ENCODE measurements around the gene B4GALT2. TPM values are rescaled to one million over a fixed set of nuclear protein-coding genes. Genes with fewer than 3 reads are reported as not detected.

Gene B4GALT2
- total RNA-seq, 1 experiment from 2014 or later, result 76.8 TPM

GRCh38 chr1:43934101-43934985, 44.7 kb upstream of the B4GALT2 start (continued):
- TF ChIP-seq MAX (IDR thresholded peaks at IDR 0.05), result no peak
- TF ChIP-seq ZNF274 (IDR thresholded peaks at IDR 0.05; ENCODE audit: low read depth, low read length), result no peak
- no peak for TF ChIP-seq SIN3A (IDR thresholded peaks at IDR 0.05; ENCODE audit: low read depth)
- no peak for TF ChIP-seq CBX3 (IDR thresholded peaks at IDR 0.05; ENCODE audit: low read depth)
- TF ChIP-seq POLR2A (IDR thresholded peaks at IDR 0.05; ENCODE audit: borderline replicate concordance, extremely low read depth, insufficient read depth, insufficient read length), result peak; percentile 12
- TF ChIP-seq TCF7L2 (IDR thresholded peaks at IDR 0.05; ENCODE audit: borderline replicate concordance, extremely low read depth, insufficient read depth, insufficient read length), result no peak

GRCh38 chr1:43934986-43935324, 44.1 kb upstream of the B4GALT2 start:
- no peak for DNase-seq (ENCODE audit: low read depth, low spot score)
- H3K4me3 ChIP-seq (replicated peaks in 1 of 2; ENCODE audit: low read depth in 1 of 2, low read length in 2 of 2), result peak overlapping the region; percentile 75 to 77
- POLR2A ChIA-PET, result interaction anchor here (0.8 to 2.7 kb wide), 10 partner anchors 9 to 410 kb away, joined by 3 to 45 read pairs (median 4); partner anchors contain the start of genes DPH2, IPO13 and KDM4A
- no peaks in the 10 kb centered on the region for H3K9me3 ChIP-seq (ENCODE audit: control insufficient read depth in 1 of 2, insufficient read depth in 1 of 2, low read depth in 1 of 2, low read length in 2 of 2)
- no peaks in the 10 kb centered on the region for H3K27me3 ChIP-seq (ENCODE audit: insufficient read depth, low read length)
- H3K36me3 ChIP-seq (ENCODE audit: control insufficient read depth in 1 of 2, insufficient read depth in 2 of 2, low read length in 2 of 2), result 0 out of 4 replicates have a peak, but pooled peaks cover 0 to 10% of the 10 kb centered on the region in 2 experiments
- H3K9me2 ChIP-seq (ENCODE audit: insufficient read depth), result no peaks in the 10 kb centered on the region
- no peaks in the 10 kb centered on the region for H4K20me1 ChIP-seq (ENCODE audit: insufficient read depth)
- peak overlapping the region; percentile 92 for H3K4me2 ChIP-seq (ENCODE audit: low read length)
- no peak for ATAC-seq
- CTCF ChIA-PET, result interaction anchor here (0.8 to 12.2 kb wide), 43 partner anchors 11 to 703 kb away, joined by 3 to 479 read pairs (median 6); partner anchors contain the start of genes ATP6V0B, IPO13, KDM4A and PTPRF
- H3K4me1 ChIP-seq (ENCODE audit: control insufficient read depth in 1 of 2, insufficient read depth in 2 of 2, low read length in 2 of 2), result peaks cover 28 to 60% of the 10 kb centered on the region in 2 experiments
- H3K27ac ChIP-seq (ENCODE audit: low read depth, low read length), result peak overlapping the region; percentile 71
- H3K79me2 ChIP-seq (ENCODE audit: insufficient read depth, low read length), result peaks cover 9% of the 10 kb centered on the region; the same call in 1 of the 2 replicates
- intact Hi-C loops (cut with micrococcal nuclease), result loop anchor here (1.0 to 5.0 kb wide), 6 partner anchors 26 to 408 kb away; partner anchors contain the start of gene ST3GAL3
- H3K9ac ChIP-seq (ENCODE audit: low read length), result peak overlapping the region; percentile 80
- H2AFZ ChIP-seq (ENCODE audit: low read depth, low read length, poor library complexity, severe bottlenecking), result no peak overlapping the region
- peak; percentile 24; the same call in 1 of the 2 replicates for TF ChIP-seq POLR2AphosphoS5 (IDR thresholded peaks at IDR 0.05; ENCODE audit: low read depth, low read length)
- TF ChIP-seq YY1 (IDR thresholded peaks at IDR 0.05; ENCODE audit: extremely low read depth, insufficient replicate concordance, low read depth, low read length), result no peak
- no peak for TF ChIP-seq SRF (IDR thresholded peaks at IDR 0.05; ENCODE audit: low read depth)
- TF ChIP-seq EZH2 (IDR thresholded peaks at IDR 0.05), result no peak
- TF ChIP-seq SIN3A (IDR thresholded peaks at IDR 0.05; ENCODE audit: low read depth), result no peak
- no peak for TF ChIP-seq EZH2phosphoT487 (IDR thresholded peaks at IDR 0.05; ENCODE audit: borderline replicate concordance)
- no peak for TF ChIP-seq TCF7L2 (IDR thresholded peaks at IDR 0.05; ENCODE audit: borderline replicate concordance, extremely low read depth, insufficient read depth, insufficient read length)
- no peak for TF ChIP-seq FOSL1 (IDR thresholded peaks at IDR 0.05; ENCODE audit: low read depth)
- RAD21 ChIA-PET (ENCODE audit: low non-redundant PET in 1 of 2, low total read pairs in 2 of 2, uncharacterized antibody in 2 of 2, unreplicated experiment in 2 of 2), result interaction anchor here (0.6 to 3.6 kb wide), 16 partner anchors 10 to 1022 kb away, joined by 3 to 109 read pairs (median 4); partner anchors contain the start of genes KDM4A (in 1 of the 2) and PTPRF (in 1 of the 2)
- BruUV-seq (replicated peaks), result no TSS peak

All from HCT116 (cell line).